GM21786 (cell line): ENCODE results near the gene LSM14B.
"Not testable (repeated sequence)": the region's sequence is repeated elsewhere in the genome, so short reads cannot be mapped to it uniquely, and the experiment has no call there.

Experiments used
- ATAC-seq: cut with Tn5 transposase; IDR thresholded peaks from one replicate; pipeline ENCODE4 v1.9.1; 2021; ENCODE audit not compliant: unreplicated experiment

LSM14B gene

DNA sequence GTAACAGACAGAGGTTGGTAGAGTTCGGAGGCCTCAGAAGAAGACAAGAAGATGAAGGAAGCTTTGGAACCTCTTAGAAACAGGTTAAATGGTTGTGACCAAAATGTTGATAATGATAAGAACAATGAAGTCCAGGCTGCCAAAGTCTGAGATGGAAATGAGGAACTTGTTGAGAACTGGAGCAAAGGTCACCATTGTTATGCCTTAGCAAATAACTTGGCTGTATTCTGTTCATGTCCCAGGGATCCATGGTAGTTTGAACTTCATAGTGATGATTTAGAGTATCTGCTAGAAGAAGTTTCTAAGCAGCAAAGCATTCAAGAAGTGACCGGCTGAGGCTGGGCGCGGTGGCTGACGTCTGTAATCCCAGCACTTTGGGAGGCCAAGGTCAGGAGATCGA lies 11.1 kb upstream of the LSM14B start:
- no peak for ATAC-seq

DNA sequence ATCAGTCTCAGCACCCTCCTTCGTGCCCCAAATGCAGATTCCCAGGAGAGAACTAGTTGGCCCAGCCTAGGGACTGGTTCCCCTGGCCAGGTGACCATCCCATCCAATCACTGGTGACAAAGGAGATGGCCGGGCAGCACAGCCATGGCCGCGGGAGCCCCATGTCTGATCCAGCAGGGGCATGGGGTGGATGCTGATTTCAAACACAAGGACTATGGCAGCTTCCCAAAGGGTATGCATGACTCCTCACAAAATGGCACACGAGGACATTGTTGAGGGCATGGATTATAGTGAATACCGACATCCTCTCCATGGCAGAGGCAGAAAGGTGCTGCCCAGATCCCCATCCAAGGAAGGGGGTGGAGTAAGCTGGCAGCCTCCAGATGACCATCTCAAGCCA lies 9.9 kb upstream of the LSM14B start:
- ATAC-seq, result no peak

- no peak for ATAC-seq
These were observed 7.4 kb upstream of the LSM14B start for GRCh38 chr20:62114894-62115293.

GRCh38 chr20:62115800-62116407 lies 6.4 kb upstream of the LSM14B start:
- not testable (repeated sequence) for ATAC-seq

- no peak for ATAC-seq
These were observed 5.5 kb upstream of the LSM14B start for GRCh38 chr20:62116558-62117361.

GRCh38 chr20:62117362-62117646 lies 5.0 kb upstream of the LSM14B start:
- ATAC-seq, result no peak

GRCh38 chr20:62117658-62118057 lies 4.6 kb upstream of the LSM14B start:
- no peak for ATAC-seq

GRCh38 chr20:62118113-62119043 lies 3.9 kb upstream of the LSM14B start:
- no peak for ATAC-seq

DNA sequence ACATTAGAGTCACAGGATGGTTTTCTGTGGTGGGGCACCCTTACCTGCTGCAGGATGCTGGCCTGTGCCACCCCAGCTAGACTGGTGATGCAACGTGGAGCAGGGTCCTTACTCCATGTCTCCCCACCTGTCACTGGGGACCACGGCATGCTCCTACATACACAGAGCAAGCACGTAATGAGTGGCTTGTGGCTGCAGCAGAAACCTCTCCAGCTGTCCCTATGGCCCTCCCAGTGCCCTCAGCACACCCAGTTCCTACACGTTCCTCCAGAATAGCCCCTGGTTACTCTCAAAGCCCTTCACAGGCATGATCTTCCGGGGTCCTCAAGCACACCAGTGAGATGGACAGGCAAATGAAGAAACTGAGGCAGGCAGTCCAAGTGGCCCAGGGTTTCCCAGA lies 3.2 kb upstream of the LSM14B start:
- ATAC-seq, result no peak

DNA sequence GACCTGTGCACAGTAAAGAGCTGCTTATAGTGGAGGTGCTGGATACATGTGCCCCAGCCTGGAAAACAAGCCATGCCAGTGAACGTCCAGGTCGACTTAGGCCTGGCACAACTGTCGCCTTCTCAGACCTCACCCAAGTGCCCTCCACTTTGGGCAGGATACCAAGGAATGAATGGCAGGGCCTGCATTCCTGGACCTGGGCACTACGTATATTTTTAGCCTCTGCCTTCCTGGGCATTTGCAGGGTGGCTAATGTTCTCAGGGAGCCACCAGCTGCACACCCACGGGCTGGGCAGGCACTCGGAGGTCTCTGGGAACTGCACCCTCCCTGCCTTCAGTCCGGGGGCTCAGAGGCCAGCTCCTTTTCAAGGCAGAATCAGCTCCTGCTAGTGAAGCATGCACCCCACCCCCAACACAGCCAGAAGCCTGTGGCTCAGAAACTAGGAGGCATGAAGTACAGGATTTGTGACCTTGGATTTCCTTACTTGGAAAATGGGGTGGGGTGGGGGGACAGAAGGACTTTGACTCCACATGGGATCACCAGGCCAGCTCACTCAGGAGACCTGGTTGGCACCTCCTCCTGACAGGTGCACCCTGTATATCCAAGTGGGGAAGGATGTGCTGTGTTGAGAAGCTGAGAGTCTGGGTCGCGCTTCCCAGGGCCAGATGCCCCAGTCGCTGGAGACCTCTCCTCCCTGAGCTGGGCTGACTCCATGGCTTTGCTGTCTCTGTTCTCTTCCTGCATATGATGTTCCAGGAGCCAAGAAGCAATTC lies 2.5 kb upstream of the LSM14B start:
- ATAC-seq, result no peak

- ATAC-seq, result no peak
These were observed 1.9 kb upstream of the LSM14B start for GRCh38 chr20:62120365-62120762.

- ATAC-seq, result peak; percentile 6
These were observed 1.1 kb upstream of the LSM14B start for GRCh38 chr20:62120990-62121775.

DNA sequence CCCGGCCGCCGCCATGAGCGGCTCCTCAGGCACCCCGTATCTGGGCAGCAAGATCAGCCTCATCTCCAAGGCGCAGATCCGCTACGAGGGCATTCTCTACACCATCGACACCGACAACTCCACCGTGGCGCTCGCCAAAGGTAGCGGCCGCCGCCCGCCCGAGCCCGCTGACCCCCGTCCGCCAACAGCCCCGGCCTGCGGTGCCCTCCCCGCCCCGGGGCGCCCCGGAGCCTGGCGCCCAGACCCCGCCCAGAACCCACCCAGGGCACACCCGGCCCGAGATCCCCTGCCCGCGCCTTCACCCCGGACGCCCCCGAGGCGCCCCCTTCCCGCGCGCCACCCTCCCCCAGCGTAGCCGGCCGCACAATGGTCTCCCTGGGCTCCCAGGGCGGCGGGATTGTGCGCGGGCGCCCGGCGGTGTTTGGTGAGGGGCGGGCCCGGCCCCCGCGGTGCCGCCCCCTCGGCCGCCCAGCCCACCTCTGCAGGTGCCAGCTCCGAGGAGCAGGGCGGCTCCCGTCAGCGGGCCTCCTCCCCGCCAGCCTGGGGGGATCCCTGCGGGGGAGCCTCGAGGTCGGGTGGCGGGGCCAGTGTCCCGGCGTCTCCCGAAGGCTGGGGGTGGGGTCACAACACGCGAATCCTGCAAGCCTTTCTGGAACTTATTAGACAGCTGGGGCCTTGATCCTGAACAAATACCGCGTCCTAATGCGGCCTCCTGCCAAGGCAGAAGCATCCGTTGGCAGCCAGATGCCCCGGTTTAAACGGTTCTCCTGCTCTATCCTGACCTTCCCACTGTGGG lies 577 bp downstream of the LSM14B start:
- peak; percentile 3 for ATAC-seq

- ATAC-seq, result no peak
These were observed 1.3 kb downstream of the LSM14B start for GRCh38 chr20:62123450-62124118.

GRCh38 chr20:62126141-62126540 lies 3.9 kb downstream of the LSM14B start:
- ATAC-seq, result no peak

- ATAC-seq, result no peak
These were observed 5.5 kb downstream of the LSM14B start for GRCh38 chr20:62127799-62128198.

- ATAC-seq, result no peak
These were observed 6.2 kb downstream of the LSM14B start for GRCh38 chr20:62128502-62128901.

DNA sequence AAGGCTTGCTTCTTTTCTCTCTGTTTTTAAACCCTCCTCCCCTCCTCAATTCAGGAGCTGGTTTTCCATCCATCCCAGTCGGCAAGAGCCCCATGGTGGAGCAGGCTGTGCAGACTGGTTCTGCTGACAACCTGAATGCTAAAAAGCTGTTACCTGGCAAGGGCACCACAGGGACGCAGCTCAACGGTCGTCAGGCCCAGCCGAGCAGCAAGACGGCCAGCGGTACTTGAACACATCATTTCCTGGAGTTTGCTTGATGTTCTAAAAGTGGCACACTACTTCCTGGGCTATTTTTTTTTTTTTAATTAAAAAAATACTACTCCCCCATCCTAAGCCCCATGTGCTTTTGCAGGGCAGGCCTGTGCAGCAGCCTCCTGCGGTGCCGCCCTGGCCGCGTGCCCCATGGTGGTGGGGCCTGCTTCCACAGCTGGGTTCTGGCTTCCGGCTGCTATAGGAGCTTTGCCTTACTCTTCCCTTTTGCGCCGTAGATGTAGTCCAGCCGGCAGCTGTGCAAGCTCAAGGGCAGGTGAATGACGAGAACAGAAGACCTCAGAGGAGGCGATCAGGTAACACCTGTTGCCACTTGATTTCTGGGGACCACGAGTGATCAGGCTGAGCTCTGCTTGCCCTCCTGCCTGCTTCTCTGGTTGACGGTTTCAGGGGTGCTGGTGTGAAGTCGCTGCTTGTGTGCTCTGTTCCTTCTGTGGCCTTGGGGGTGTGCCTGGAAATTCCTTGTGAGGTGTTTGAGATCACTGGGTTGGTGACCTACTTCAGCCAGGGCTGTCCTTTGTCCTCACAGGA lies 7.7 kb downstream of the LSM14B start:
- no peak for ATAC-seq
